ENCODE data around the gene SPATA31D3. TPM values are rescaled to one million over a fixed set of nuclear protein-coding genes. Genes with fewer than 3 reads are reported as not detected.

The SPATA31D3 gene
- total and polyA plus RNA-seq, 4 donors, result not detected

DNA sequence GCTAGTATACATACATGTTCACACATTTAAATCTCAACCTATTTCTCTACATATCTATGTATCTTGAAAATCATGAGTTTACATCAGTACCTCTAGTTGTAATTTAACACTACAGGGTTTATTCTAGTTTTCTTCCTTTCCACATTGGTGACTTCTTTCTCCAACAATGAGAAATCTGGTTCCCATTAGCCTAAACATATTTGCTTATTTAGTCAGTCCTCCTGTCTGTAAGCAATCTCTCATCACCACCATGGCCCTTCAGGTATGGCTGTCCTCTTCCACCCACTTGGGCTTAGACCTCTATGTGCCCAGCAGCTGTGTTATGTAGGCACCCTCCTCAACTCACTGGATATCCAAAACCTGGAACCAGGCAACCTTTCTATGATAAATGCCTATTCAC lies 37.3 kb downstream of the SPATA31D3 start:
- no peaks in the 10 kb centered on the region for H3K27me3 ChIP-seq (ENCODE audit: control insufficient read depth in 4 of 4, insufficient read depth in 4 of 4, low read length in 3 of 4)
- no peak for DNase-seq (ENCODE audit: low spot score)
- H3K9ac ChIP-seq (ENCODE audit: low read depth in 1 of 2, low read length in 2 of 2), result no peak overlapping the region
- no peaks in the 10 kb centered on the region for H3K36me3 ChIP-seq (ENCODE audit: control insufficient read depth in 4 of 4, insufficient read depth in 3 of 4, low read depth in 1 of 4, low read length in 3 of 4)
- no peak overlapping the region for H3K27ac ChIP-seq (ENCODE audit: low read depth in 1 of 2, low read length in 2 of 2)
- TF ChIP-seq YY1 (IDR thresholded peaks at IDR 0.05) (no peak), NR2F2 (IDR thresholded peaks at IDR 0.05) (no peak), RXRA (IDR thresholded peaks at IDR 0.05) (no peak)
- no peak overlapping the region for H3K4me3 ChIP-seq (ENCODE audit: low read depth in 1 of 3, low read length in 3 of 3)
- H3K4me1 ChIP-seq (ENCODE audit: control insufficient read depth in 4 of 4, insufficient read depth in 4 of 4, low read length in 3 of 4), result no peaks in the 10 kb centered on the region
- H3K9me3 ChIP-seq (ENCODE audit: control insufficient read depth in 4 of 4, low read length in 3 of 4), result no peaks in the 10 kb centered on the region

DNA sequence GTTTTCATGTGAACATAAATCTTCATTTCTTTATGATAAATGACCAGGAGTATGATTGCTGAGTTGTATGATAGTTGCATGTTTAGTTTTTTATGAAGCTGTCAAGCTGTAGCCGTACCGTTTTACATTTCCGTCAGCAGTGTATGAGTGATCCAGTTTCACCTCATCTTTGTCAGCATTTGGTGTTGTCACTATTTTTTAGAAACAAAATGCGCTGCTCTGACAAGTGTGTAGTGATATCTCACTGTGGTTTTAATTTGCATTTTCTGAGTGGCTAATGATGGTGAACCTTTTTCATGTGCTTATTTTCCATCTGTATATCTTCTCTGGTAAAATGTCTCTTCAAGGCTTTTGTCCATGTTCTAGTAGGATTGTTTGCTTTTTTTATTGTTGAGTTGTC lies 38.6 kb downstream of the SPATA31D3 start:
- H3K27me3 ChIP-seq (ENCODE audit: control insufficient read depth in 4 of 4, insufficient read depth in 4 of 4, low read length in 3 of 4), result no peaks in the 10 kb centered on the region
- no peaks in the 10 kb centered on the region for H3K36me3 ChIP-seq (ENCODE audit: control insufficient read depth in 4 of 4, insufficient read depth in 3 of 4, low read depth in 1 of 4, low read length in 3 of 4)
- WGBS, result 95% methylated on average over 4 of the region's 4 CpGs
- TF ChIP-seq EGR1 (IDR thresholded peaks at IDR 0.05; ENCODE audit: low read depth in 2 of 2) (no peak), TAF1 (conservative IDR thresholded peaks at IDR 0.05) (no peak), HNF4G (IDR thresholded peaks at IDR 0.05) (no peak), GABPA (IDR thresholded peaks at IDR 0.05 in 1 of 2, conservative IDR thresholded peaks at IDR 0.05 in 1 of 2) (no peak), YY1 (IDR thresholded peaks at IDR 0.05) (no peak)
- TF ChIP-seq, protein P1, sequence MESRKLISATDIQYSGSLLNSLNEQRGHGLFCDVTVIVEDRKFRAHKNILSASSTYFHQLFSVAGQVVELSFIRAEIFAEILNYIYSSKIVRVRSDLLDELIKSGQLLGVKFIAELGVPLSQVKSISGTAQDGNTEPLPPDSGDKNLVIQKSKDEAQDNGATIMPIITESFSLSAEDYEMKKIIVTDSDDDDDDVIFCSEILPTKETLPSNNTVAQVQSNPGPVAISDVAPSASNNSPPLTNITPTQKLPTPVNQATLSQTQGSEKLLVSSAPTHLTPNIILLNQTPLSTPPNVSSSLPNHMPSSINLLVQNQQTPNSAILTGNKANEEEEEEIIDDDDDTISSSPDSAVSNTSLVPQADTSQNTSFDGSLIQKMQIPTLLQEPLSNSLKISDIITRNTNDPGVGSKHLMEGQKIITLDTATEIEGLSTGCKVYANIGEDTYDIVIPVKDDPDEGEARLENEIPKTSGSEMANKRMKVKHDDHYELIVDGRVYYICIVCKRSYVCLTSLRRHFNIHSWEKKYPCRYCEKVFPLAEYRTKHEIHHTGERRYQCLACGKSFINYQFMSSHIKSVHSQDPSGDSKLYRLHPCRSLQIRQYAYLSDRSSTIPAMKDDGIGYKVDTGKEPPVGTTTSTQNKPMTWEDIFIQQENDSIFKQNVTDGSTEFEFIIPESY (IDR thresholded peaks at IDR 0.05), result no peak
- TF ChIP-seq, protein P2, sequence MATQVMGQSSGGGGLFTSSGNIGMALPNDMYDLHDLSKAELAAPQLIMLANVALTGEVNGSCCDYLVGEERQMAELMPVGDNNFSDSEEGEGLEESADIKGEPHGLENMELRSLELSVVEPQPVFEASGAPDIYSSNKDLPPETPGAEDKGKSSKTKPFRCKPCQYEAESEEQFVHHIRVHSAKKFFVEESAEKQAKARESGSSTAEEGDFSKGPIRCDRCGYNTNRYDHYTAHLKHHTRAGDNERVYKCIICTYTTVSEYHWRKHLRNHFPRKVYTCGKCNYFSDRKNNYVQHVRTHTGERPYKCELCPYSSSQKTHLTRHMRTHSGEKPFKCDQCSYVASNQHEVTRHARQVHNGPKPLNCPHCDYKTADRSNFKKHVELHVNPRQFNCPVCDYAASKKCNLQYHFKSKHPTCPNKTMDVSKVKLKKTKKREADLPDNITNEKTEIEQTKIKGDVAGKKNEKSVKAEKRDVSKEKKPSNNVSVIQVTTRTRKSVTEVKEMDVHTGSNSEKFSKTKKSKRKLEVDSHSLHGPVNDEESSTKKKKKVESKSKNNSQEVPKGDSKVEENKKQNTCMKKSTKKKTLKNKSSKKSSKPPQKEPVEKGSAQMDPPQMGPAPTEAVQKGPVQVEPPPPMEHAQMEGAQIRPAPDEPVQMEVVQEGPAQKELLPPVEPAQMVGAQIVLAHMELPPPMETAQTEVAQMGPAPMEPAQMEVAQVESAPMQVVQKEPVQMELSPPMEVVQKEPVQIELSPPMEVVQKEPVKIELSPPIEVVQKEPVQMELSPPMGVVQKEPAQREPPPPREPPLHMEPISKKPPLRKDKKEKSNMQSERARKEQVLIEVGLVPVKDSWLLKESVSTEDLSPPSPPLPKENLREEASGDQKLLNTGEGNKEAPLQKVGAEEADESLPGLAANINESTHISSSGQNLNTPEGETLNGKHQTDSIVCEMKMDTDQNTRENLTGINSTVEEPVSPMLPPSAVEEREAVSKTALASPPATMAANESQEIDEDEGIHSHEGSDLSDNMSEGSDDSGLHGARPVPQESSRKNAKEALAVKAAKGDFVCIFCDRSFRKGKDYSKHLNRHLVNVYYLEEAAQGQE (IDR thresholded peaks at IDR 0.05), result no peak
- TF ChIP-seq, protein P3, sequence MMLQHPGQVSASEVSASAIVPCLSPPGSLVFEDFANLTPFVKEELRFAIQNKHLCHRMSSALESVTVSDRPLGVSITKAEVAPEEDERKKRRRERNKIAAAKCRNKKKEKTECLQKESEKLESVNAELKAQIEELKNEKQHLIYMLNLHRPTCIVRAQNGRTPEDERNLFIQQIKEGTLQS (IDR thresholded peaks at IDR 0.05), result no peak
- no peak overlapping the region for H3K9ac ChIP-seq (ENCODE audit: low read depth in 1 of 2, low read length in 2 of 2)
- H3K9me3 ChIP-seq (ENCODE audit: control insufficient read depth in 4 of 4, low read length in 3 of 4), result no peaks in the 10 kb centered on the region
- no peaks in the 10 kb centered on the region for H3K4me1 ChIP-seq (ENCODE audit: control insufficient read depth in 4 of 4, insufficient read depth in 4 of 4, low read length in 3 of 4)
- H3K27ac ChIP-seq (ENCODE audit: low read depth in 1 of 2, low read length in 2 of 2), result no peak overlapping the region
- DNase-seq (ENCODE audit: low spot score), result no peak
- H3K4me3 ChIP-seq (ENCODE audit: low read depth in 1 of 3, low read length in 3 of 3), result no peak overlapping the region

DNA sequence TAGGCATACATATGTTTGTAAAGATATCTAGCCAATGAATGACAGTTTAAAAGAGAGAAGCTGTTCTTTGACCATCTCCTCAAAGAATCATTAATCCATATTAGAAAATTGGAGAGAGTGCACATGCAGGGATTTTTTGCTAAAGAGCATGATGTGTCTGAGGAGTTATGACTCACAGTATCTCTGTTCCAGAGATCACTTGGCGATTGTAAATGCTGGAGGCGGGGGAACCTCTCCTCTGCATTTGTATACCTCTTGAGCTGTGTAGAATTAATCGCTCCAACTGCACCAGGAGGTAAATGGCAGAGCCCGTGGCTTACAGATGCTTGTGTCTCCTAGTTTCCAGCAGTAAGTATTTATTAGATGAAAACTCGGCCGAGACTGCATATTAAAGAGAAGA lies 41.6 kb downstream of the SPATA31D3 start:
- WGBS, result 85% methylated on average over 6 of the region's 6 CpGs
- H3K36me3 ChIP-seq (ENCODE audit: control insufficient read depth in 4 of 4, insufficient read depth in 3 of 4, low read depth in 1 of 4, low read length in 3 of 4), result no peaks in the 10 kb centered on the region
- H3K4me3 ChIP-seq (ENCODE audit: low read depth in 1 of 3, low read length in 3 of 3), result no peak overlapping the region
- no peaks in the 10 kb centered on the region for H3K4me1 ChIP-seq (ENCODE audit: control insufficient read depth in 4 of 4, insufficient read depth in 4 of 4, low read length in 3 of 4)
- no peak overlapping the region for H3K9ac ChIP-seq (ENCODE audit: low read depth in 1 of 2, low read length in 2 of 2)
- H3K9me3 ChIP-seq (ENCODE audit: control insufficient read depth in 4 of 4, low read length in 3 of 4), result no peaks in the 10 kb centered on the region
- no peak overlapping the region for H3K27ac ChIP-seq (ENCODE audit: low read depth in 1 of 2, low read length in 2 of 2)
- no peaks in the 10 kb centered on the region for H3K27me3 ChIP-seq (ENCODE audit: control insufficient read depth in 4 of 4, insufficient read depth in 4 of 4, low read length in 3 of 4)
- DNase-seq (ENCODE audit: low spot score), result no peak
- TF ChIP-seq, protein P2 (IDR thresholded peaks at IDR 0.05), result no peak
- TF ChIP-seq, protein P3 (IDR thresholded peaks at IDR 0.05), result no peak
- TF ChIP-seq, protein P4, sequence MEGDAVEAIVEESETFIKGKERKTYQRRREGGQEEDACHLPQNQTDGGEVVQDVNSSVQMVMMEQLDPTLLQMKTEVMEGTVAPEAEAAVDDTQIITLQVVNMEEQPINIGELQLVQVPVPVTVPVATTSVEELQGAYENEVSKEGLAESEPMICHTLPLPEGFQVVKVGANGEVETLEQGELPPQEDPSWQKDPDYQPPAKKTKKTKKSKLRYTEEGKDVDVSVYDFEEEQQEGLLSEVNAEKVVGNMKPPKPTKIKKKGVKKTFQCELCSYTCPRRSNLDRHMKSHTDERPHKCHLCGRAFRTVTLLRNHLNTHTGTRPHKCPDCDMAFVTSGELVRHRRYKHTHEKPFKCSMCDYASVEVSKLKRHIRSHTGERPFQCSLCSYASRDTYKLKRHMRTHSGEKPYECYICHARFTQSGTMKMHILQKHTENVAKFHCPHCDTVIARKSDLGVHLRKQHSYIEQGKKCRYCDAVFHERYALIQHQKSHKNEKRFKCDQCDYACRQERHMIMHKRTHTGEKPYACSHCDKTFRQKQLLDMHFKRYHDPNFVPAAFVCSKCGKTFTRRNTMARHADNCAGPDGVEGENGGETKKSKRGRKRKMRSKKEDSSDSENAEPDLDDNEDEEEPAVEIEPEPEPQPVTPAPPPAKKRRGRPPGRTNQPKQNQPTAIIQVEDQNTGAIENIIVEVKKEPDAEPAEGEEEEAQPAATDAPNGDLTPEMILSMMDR (IDR thresholded peaks at IDR 0.05; ENCODE audit: low read depth, low read length, missing input control), result no peak
- no peak for TF ChIP-seq JUND (IDR thresholded peaks at IDR 0.05)
- TF ChIP-seq EGR1 (IDR thresholded peaks at IDR 0.05; ENCODE audit: low read depth in 2 of 2), result no peak
- no peak for TF ChIP-seq HNF4G (IDR thresholded peaks at IDR 0.05)
- TF ChIP-seq, protein P5, sequence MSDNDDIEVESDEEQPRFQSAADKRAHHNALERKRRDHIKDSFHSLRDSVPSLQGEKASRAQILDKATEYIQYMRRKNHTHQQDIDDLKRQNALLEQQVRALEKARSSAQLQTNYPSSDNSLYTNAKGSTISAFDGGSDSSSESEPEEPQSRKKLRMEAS (IDR thresholded peaks at IDR 0.05), result no peak
- TF ChIP-seq GABPA (IDR thresholded peaks at IDR 0.05 in 1 of 2, conservative IDR thresholded peaks at IDR 0.05 in 1 of 2), result no peak
- no peak for TF ChIP-seq SP1 (IDR thresholded peaks at IDR 0.05)
- no peak for TF ChIP-seq RXRA (IDR thresholded peaks at IDR 0.05)
- TF ChIP-seq FOXA1 (IDR thresholded peaks at IDR 0.05), result no peak
- TF ChIP-seq HNF4A (conservative IDR thresholded peaks at IDR 0.05), result no peak
